WTC11 (cell line): ENCODE measurements around the gene SNCAIP. TPM values are rescaled to one million over a fixed set of nuclear protein-coding genes. Genes with fewer than 3 reads are reported as not detected.
A peak's percentile ranks its signal among the peaks of the same experiment; 100 is the strongest.

Source experiments
- ATAC-seq: fragments of 200-7000 bp; cut with Tn5 transposase; 2 replicates; pipeline ENCODE4 v1.10.0; 2021; ENCODE audit warnings: mild to moderate bottlenecking, moderate library complexity
- CTCF ChIA-PET: fragments of 300-600 bp; sonication (Branson Sonifier 250); formaldehyde crosslinking; loops from one replicate; lab custom pipeline; 2021; ENCODE audit warnings: antibody characterized with exemption; lab: Charles Lee
- POLR2A ChIA-PET: fragments of 350-600 bp; sonication (Branson Sonifier 250); formaldehyde crosslinking; loops from one replicate; lab custom pipeline; 2021; ENCODE audit warnings: antibody characterized with exemption; lab: Charles Lee
- DNase-seq: peaks from one replicate; pipeline ENCODE4 v3.0.0; 2021; ENCODE audit warnings: low spot score
- H3K27ac Mint-ChIP-seq: 2 replicates; pipeline ENCODE4 v1.8.0; 2021; ENCODE audit warnings: mixed read lengths
- H3K27me3 Mint-ChIP-seq: 2 replicates; pipeline ENCODE4 v1.8.0; 2021; ENCODE audit warnings: low read depth, mild to moderate bottlenecking, moderate library complexity, mixed read lengths
- H3K36me3 Mint-ChIP-seq: 2 replicates; pipeline ENCODE4 v1.8.0; 2021; ENCODE audit warnings: mixed read lengths
- H3K4me1 Mint-ChIP-seq: 2 replicates; pipeline ENCODE4 v1.8.0; 2022; ENCODE audit warnings: mixed read lengths
- H3K4me3 Mint-ChIP-seq: 2 replicates; pipeline ENCODE4 v1.8.0; 2021; ENCODE audit warnings: mild to moderate bottlenecking, moderate library complexity, mixed read lengths
- H3K9me3 Mint-ChIP-seq: 2 replicates; pipeline ENCODE4 v1.8.0; 2021; ENCODE audit warnings: mixed read lengths
- CREB1 ChIP-seq: sonication (generic); formaldehyde crosslinking; IDR thresholded peaks from 2 replicates; pipeline ENCODE4 v1.8.0; 2023; ENCODE audit warnings: mild to moderate bottlenecking, missing genetic modification reagents
- SMAD4 ChIP-seq: sonication (generic); formaldehyde crosslinking; IDR thresholded peaks from 2 replicates; pipeline ENCODE4 v1.8.0; 2022; ENCODE audit warnings: mild to moderate bottlenecking, missing genetic modification reagents
- TP53 ChIP-seq: sonication (generic); formaldehyde crosslinking; IDR thresholded peaks from 2 replicates; pipeline ENCODE4 v1.8.1; 2023; ENCODE audit warnings: mild to moderate bottlenecking, missing genetic modification reagents
- ZNF138 ChIP-seq: sonication (generic); formaldehyde crosslinking; conservative IDR thresholded peaks from 2 replicates; pipeline ENCODE4 v1.8.1; 2022; ENCODE audit warnings: mild to moderate bottlenecking, moderate library complexity, missing genetic modification reagents
- ZNF317 ChIP-seq: sonication (generic); formaldehyde crosslinking; IDR thresholded peaks from 2 replicates; pipeline ENCODE4 v1.8.1; 2023; ENCODE audit warnings: low read depth, mild to moderate bottlenecking, moderate library complexity, missing genetic modification reagents, borderline replicate concordance
- ZNF671 ChIP-seq: fragments of 250-450 bp; sonication (Bioruptor Pico); IDR thresholded peaks from 2 replicates; pipeline ENCODE4 v1.8.0; 2021; ENCODE audit warnings: mild to moderate bottlenecking
- total RNA-seq: library from RNA; stranded (reverse); gene quantifications from 3 replicates; pipeline ENCODE4 v1.2.3, GENCODE V29; 2021
- TF ChIP-seq, protein P1 (sequence below): sonication (generic); formaldehyde crosslinking; IDR thresholded peaks from 2 replicates; pipeline ENCODE4 v1.8.1; 2023; ENCODE audit warnings: mild to moderate bottlenecking, missing genetic modification reagents, moderate library complexity
- TF ChIP-seq, protein P2 (sequence below): fragments of 200-600 bp; IDR thresholded peaks from 2 replicates; pipeline ENCODE4 v1.8.0; 2022; ENCODE audit warnings: antibody characterized with exemption
- TF ChIP-seq, protein P3 (sequence below): fragments of 250-450 bp; sonication (Bioruptor Pico); IDR thresholded peaks from 2 replicates; pipeline ENCODE4 v1.9.0; 2021; ENCODE audit warnings: mild to moderate bottlenecking
- TF ChIP-seq, protein P4 (sequence below): sonication (generic); formaldehyde crosslinking; IDR thresholded peaks from 2 replicates; pipeline ENCODE4 v1.8.1; 2022; ENCODE audit warnings: mild to moderate bottlenecking, moderate library complexity, missing genetic modification reagents

The SNCAIP gene
- total RNA-seq, 1 experiment from 2014 or later: 10.0 TPM

DNA sequence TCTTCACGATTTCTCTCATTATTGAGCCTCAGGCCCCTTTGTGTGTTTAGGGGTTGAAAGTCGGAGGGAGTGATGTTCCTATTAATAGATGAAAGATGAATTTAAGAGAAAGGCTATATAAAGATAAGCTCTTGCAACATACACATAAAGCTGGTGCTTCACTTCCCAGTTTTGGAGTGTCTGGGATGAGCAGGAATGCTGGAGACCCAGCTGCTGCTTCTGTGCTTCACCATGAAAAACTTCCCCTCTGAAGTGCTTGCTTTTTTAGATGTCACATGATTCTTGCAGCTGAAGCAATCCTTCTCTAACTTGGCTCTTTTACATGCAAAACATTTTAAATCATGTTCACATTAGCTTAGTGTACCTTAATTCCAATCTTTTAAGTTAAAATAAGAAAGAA is 19.7 kb upstream of the SNCAIP start:
- Mint-ChIP-seq H3K4me1 (peaks cover 35% of the 10 kb centered on the region), H3K9me3 (peaks cover 12% of the 10 kb centered on the region), H3K27me3 (no peaks in the 10 kb centered on the region; the same call in 1 of the 2 replicates), H3K36me3 (peaks cover 5% of the 10 kb centered on the region; the same call in 1 of the 2 replicates), H3K4me3 (no peak overlapping the region), H3K27ac (no peak overlapping the region)
- ATAC-seq: no peak
- ChIA-PET POLR2A (no interaction called here), CTCF (no interaction called here)
- DNase-seq: no peak
- TF ChIP-seq, protein P1, sequence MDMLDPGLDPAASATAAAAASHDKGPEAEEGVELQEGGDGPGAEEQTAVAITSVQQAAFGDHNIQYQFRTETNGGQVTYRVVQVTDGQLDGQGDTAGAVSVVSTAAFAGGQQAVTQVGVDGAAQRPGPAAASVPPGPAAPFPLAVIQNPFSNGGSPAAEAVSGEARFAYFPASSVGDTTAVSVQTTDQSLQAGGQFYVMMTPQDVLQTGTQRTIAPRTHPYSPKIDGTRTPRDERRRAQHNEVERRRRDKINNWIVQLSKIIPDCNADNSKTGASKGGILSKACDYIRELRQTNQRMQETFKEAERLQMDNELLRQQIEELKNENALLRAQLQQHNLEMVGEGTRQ (CRISPR knock-in tag): 0 out of 2 replicates have a peak, but pooled peaks have one; percentile 34
- no peak for TF ChIP-seq SMAD4 (CRISPR knock-in tag)

DNA sequence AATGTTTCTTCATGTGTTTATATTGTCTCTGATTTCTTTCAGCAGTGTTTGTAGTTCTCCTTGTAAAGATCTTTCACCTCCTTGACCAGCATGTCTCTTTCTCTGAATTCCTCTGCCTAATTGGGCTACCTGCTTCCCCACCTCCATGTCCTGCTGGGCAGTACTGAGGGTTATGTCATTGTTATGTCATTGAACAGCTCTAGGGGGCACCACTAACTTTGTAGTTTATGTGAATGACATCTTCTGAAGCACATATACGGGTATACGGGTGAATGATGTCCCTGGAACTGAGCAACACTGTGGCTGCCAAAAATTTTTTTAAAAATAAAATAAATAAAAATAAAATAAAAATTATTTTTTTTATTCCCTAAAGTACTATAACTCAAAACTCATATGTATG is 16.9 kb upstream of the SNCAIP start:
- ChIA-PET POLR2A (no interaction called here), CTCF (interaction anchor here (0.5 to 3.2 kb wide), 6 partner anchors 9 to 203 kb away, joined by 3 to 14 read pairs (median 6); no protein-coding TSS in a partner anchor)
- ATAC-seq: peak; percentile 89
- DNase-seq: peak; percentile 36
- Mint-ChIP-seq H3K4me1 (peaks cover 35% of the 10 kb centered on the region), H3K27me3 (no peaks in the 10 kb centered on the region), H3K36me3 (peaks cover 5% of the 10 kb centered on the region; the same call in 1 of the 2 replicates), H3K27ac (no peak overlapping the region), H3K9me3 (peaks cover 12% of the 10 kb centered on the region), H3K4me3 (no peak overlapping the region)
- TF ChIP-seq ZNF317 (CRISPR knock-in tag): no peak
- TF ChIP-seq, protein P2, sequence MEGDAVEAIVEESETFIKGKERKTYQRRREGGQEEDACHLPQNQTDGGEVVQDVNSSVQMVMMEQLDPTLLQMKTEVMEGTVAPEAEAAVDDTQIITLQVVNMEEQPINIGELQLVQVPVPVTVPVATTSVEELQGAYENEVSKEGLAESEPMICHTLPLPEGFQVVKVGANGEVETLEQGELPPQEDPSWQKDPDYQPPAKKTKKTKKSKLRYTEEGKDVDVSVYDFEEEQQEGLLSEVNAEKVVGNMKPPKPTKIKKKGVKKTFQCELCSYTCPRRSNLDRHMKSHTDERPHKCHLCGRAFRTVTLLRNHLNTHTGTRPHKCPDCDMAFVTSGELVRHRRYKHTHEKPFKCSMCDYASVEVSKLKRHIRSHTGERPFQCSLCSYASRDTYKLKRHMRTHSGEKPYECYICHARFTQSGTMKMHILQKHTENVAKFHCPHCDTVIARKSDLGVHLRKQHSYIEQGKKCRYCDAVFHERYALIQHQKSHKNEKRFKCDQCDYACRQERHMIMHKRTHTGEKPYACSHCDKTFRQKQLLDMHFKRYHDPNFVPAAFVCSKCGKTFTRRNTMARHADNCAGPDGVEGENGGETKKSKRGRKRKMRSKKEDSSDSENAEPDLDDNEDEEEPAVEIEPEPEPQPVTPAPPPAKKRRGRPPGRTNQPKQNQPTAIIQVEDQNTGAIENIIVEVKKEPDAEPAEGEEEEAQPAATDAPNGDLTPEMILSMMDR: 0 out of 2 replicates have a peak, but pooled peaks have one; percentile 35

DNA sequence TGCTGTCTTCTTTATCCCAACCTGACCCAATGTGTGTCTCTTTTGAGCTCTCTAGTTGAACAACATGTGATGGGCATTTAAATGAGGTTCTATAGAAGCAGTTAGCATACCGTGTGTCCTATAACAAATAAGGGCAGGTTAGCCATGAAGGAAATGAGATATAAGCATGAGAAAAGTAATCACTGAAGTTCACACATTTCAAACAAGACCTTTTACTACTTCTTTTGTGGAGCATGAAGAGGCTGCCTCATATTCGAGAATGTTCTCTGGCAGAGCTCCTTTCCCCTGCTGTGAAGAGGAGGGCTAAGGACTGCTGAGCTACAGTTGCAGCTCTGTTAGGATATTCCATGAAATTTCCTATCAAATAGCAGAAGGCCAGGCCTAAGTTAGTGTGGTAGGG is 15.2 kb upstream of the SNCAIP start:
- H3K27me3 Mint-ChIP-seq: no peaks in the 10 kb centered on the region
- POLR2A ChIA-PET: no interaction called here
- no peak for DNase-seq

DNA sequence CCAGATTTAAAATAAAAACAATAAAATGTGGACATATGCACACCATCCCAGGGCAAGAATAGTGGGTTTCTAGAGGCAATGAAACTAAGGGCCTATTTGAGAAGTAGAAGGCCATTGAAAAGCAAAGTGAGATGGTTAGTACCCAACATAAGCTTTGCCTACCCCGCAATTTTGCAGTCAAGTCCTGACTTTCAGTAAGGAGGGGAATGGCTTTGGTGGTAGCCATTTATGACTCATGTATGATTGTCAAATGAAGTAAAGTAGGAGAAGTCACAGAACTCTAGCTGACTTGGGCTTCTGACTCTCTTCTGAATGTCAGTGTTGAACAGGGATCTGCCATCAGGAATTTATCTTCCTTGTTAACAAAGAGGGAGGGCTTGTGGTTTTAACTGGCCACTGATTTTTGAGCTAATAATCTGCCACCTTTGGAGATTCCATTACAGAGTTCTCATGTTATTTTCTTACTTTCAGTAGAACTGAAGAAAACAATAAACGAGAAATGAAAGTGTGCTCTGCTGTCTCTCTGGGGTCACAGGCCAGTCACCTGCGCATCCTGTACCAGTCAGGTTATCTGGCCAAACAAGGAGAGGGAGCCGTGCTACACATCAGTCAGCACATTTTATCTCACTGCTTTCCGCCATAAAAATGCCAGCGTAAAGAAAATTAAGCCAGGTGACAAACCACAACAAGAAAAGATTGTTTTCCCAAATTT is 14.3 kb upstream of the SNCAIP start:
- Mint-ChIP-seq H3K27me3 (no peaks in the 10 kb centered on the region), H3K36me3 (peaks cover 5% of the 10 kb centered on the region; the same call in 1 of the 2 replicates)
- no peak for TF ChIP-seq ZNF671 (CRISPR knock-in tag)
- no peak for TF ChIP-seq CREB1 (CRISPR knock-in tag)
- TF ChIP-seq, protein P3, sequence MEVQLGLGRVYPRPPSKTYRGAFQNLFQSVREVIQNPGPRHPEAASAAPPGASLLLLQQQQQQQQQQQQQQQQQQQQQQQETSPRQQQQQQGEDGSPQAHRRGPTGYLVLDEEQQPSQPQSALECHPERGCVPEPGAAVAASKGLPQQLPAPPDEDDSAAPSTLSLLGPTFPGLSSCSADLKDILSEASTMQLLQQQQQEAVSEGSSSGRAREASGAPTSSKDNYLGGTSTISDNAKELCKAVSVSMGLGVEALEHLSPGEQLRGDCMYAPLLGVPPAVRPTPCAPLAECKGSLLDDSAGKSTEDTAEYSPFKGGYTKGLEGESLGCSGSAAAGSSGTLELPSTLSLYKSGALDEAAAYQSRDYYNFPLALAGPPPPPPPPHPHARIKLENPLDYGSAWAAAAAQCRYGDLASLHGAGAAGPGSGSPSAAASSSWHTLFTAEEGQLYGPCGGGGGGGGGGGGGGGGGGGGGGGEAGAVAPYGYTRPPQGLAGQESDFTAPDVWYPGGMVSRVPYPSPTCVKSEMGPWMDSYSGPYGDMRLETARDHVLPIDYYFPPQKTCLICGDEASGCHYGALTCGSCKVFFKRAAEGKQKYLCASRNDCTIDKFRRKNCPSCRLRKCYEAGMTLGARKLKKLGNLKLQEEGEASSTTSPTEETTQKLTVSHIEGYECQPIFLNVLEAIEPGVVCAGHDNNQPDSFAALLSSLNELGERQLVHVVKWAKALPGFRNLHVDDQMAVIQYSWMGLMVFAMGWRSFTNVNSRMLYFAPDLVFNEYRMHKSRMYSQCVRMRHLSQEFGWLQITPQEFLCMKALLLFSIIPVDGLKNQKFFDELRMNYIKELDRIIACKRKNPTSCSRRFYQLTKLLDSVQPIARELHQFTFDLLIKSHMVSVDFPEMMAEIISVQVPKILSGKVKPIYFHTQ (CRISPR knock-in tag): no peak
- TF ChIP-seq, all 79 proteins: peak for 0
- DNase-seq (no peak), ATAC-seq (no peak)
- Mint-ChIP-seq H3K4me3 (no peak overlapping the region), H3K9me3 (peaks cover 12% of the 10 kb centered on the region), H3K4me1 (peaks cover 19% of the 10 kb centered on the region), H3K27ac (no peak overlapping the region)
- ChIA-PET CTCF (interaction anchor here (1.6 to 3.2 kb wide), 2 partner anchors 71 to 118 kb away, joined by 4 to 14 read pairs; no protein-coding TSS in a partner anchor), POLR2A (no interaction called here)

More for the DNA sequence above, 15.2 kb upstream of the SNCAIP start:
- ATAC-seq: peak; percentile 40
- CTCF ChIA-PET: interaction anchor here (0.5 to 3.2 kb wide), 8 partner anchors 72 to 390 kb away, joined by 3 to 14 read pairs (median 4); no protein-coding TSS in a partner anchor
- peaks cover 12% of the 10 kb centered on the region for H3K9me3 Mint-ChIP-seq
- TF ChIP-seq, protein P4, sequence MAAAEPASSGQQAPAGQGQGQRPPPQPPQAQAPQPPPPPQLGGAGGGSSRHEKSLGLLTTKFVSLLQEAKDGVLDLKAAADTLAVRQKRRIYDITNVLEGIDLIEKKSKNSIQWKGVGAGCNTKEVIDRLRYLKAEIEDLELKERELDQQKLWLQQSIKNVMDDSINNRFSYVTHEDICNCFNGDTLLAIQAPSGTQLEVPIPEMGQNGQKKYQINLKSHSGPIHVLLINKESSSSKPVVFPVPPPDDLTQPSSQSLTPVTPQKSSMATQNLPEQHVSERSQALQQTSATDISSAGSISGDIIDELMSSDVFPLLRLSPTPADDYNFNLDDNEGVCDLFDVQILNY: no peak
- TF ChIP-seq, protein P1 (CRISPR knock-in tag): no peak
- TF ChIP-seq ZNF138 (CRISPR knock-in tag) (no peak), TP53 (no peak)
- H3K4me3 Mint-ChIP-seq: no peak overlapping the region
- peaks cover 5% of the 10 kb centered on the region; the same call in 1 of the 2 replicates for H3K36me3 Mint-ChIP-seq
- H3K4me1 Mint-ChIP-seq: peaks cover 27% of the 10 kb centered on the region
- no peak overlapping the region for H3K27ac Mint-ChIP-seq
